Suppressor macrophage treated with lipopolysaccharide for 1 hour (primary cell): ENCODE results near the gene DIAPH1.

Experiments
- DNase-seq, 3 donors: peaks; one replicate each; pipeline ENCODE4 v3.0.0-alpha.2; 2020 to 2022

The DIAPH1 gene

GRCh38 chr5:141639357-141640050 is 20.7 kb upstream of the DIAPH1 start:
- DNase-seq = no peak

- DNase-seq = no peak
Observed at GRCh38 chr5:141638771-141639170, 20.0 kb upstream of the DIAPH1 start.

- peak; percentile 53 to 68 (median 54) for DNase-seq
Observed at GRCh38 chr5:141637767-141638419, 19.1 kb upstream of the DIAPH1 start.

- peak in 1 of 3 donors; percentile 46 for DNase-seq
Observed at GRCh38 chr5:141637123-141637766, 18.4 kb upstream of the DIAPH1 start.

GRCh38 chr5:141636413-141637122 is 17.8 kb upstream of the DIAPH1 start, which contains the start of the genes HDAC3 and RELL2:
Gene HDAC3 (minus strand): TSS chr5:141636849. CDS start chr5:141636790, 59 bp downstream.
Gene RELL2 (plus strand): TSS chr5:141636997. CDS start chr5:141638226, 1,229 bp downstream.
- DNase-seq = peak; percentile 93 to 98 (median 96)

- DNase-seq = no peak
Observed at GRCh38 chr5:141636106-141636412, 17.3 kb upstream of the DIAPH1 start.

GRCh38 chr5:141635646-141636045 is 16.8 kb upstream of the DIAPH1 start:
- no peak for DNase-seq

GRCh38 chr5:141634720-141635119 is 15.9 kb upstream of the DIAPH1 start:
- DNase-seq = no peak

- peak; percentile 36 to 56 (median 51) for DNase-seq
Observed at GRCh38 chr5:141633871-141634561, 15.2 kb upstream of the DIAPH1 start.

- DNase-seq = no peak
Observed at GRCh38 chr5:141632650-141633049, 13.8 kb upstream of the DIAPH1 start.

GRCh38 chr5:141630570-141631140 is 11.9 kb upstream of the DIAPH1 start:
- no peak for DNase-seq

- no peak for DNase-seq
Observed at GRCh38 chr5:141628175-141628788, 9.5 kb upstream of the DIAPH1 start.

GRCh38 chr5:141623611-141624010 is 4.8 kb upstream of the DIAPH1 start:
- DNase-seq = peak in 1 of 3 donors; percentile 45

- peak; percentile 80 to 91 (median 86) for DNase-seq
Observed at GRCh38 chr5:141623186-141623585, 4.4 kb upstream of the DIAPH1 start.

- DNase-seq = peak; percentile 50 to 70 (median 50)
Observed at GRCh38 chr5:141618030-141618803, 583 bp downstream of the DIAPH1 start.

- DNase-seq = no peak
Observed at GRCh38 chr5:141617682-141618029, 1.1 kb downstream of the DIAPH1 start.

- peak in 1 of 3 donors; percentile 37 for DNase-seq
Observed at GRCh38 chr5:141617128-141617527, 1.7 kb downstream of the DIAPH1 start.

GRCh38 chr5:141615991-141616720 is 2.6 kb downstream of the DIAPH1 start:
- peak; percentile 36 to 66 (median 65) for DNase-seq

GRCh38 chr5:141613344-141613743 is 5.5 kb downstream of the DIAPH1 start:
- peak in 1 of 3 donors; percentile 38 for DNase-seq

- DNase-seq = no peak
Observed at GRCh38 chr5:141611289-141611688, 7.5 kb downstream of the DIAPH1 start.
